Measurements from ENCODE around the gene FRMD4A. TPM values are rescaled to one million over a fixed set of nuclear protein-coding genes. Genes with fewer than 3 reads are reported as not detected.

FRMD4A gene
- polyA plus RNA-seq, 1 donor (not counting 4 experiments of a cell fraction or from before 2014, with no cell fraction given), result 12.9 TPM

GRCh38 chr10:13629116-13629515 lies 701.6 kb downstream of the FRMD4A start:
- FAIRE-seq, result no peak
- H3K27ac ChIP-seq (ENCODE audit: control insufficient read depth, insufficient read depth, low read length), result no peak overlapping the region
- DNase-seq (ENCODE audit: low read depth, low spot score), result no peak
- no peaks in the 10 kb centered on the region for H3K4me1 ChIP-seq (ENCODE audit: control insufficient read depth, extremely low read depth, insufficient read depth, low read length)
- no peak overlapping the region for H3K9ac ChIP-seq (ENCODE audit: control insufficient read depth, extremely low read depth, insufficient read depth, low read length)
- no peaks in the 10 kb centered on the region for H3K9me3 ChIP-seq (ENCODE audit: control insufficient read depth, low read depth, low read length)
- no peaks in the 10 kb centered on the region for H3K79me2 ChIP-seq (ENCODE audit: control insufficient read depth, insufficient read depth, low read length)
- H3K9me1 ChIP-seq (ENCODE audit: control insufficient read depth, extremely low read depth, insufficient read depth, low read length), result no peaks in the 10 kb centered on the region
- no peak overlapping the region for H2AFZ ChIP-seq (ENCODE audit: control insufficient read depth, low read length)
- no peak overlapping the region for H3K4me3 ChIP-seq (ENCODE audit: control insufficient read depth in 2 of 3, extremely low read depth in 1 of 3, insufficient read depth in 2 of 3, low read depth in 1 of 3, low read length in 3 of 3)
- H4K20me1 ChIP-seq (ENCODE audit: control insufficient read depth, extremely low read depth, insufficient read depth, low read length), result no peaks in the 10 kb centered on the region
- TF ChIP-seq, protein P1, sequence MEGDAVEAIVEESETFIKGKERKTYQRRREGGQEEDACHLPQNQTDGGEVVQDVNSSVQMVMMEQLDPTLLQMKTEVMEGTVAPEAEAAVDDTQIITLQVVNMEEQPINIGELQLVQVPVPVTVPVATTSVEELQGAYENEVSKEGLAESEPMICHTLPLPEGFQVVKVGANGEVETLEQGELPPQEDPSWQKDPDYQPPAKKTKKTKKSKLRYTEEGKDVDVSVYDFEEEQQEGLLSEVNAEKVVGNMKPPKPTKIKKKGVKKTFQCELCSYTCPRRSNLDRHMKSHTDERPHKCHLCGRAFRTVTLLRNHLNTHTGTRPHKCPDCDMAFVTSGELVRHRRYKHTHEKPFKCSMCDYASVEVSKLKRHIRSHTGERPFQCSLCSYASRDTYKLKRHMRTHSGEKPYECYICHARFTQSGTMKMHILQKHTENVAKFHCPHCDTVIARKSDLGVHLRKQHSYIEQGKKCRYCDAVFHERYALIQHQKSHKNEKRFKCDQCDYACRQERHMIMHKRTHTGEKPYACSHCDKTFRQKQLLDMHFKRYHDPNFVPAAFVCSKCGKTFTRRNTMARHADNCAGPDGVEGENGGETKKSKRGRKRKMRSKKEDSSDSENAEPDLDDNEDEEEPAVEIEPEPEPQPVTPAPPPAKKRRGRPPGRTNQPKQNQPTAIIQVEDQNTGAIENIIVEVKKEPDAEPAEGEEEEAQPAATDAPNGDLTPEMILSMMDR (optimal IDR thresholded peaks at IDR 0.05 in 1 of 3, IDR thresholded peaks at IDR 0.05 in 1 of 3, conservative IDR thresholded peaks at IDR 0.05 in 1 of 3; ENCODE audit: extremely low read depth in 1 of 3, insufficient read depth in 2 of 3, low read length in 3 of 3), result no peak
- no peak for TF ChIP-seq EZH2 (IDR thresholded peaks at IDR 0.05; ENCODE audit: low read length)
- H3K27me3 ChIP-seq (ENCODE audit: control insufficient read depth, extremely low read depth, insufficient read depth, low read length), result no peaks in the 10 kb centered on the region
- peaks cover 4 to 11% of the 10 kb centered on the region in 2 experiments for H3K36me3 ChIP-seq (ENCODE audit: control insufficient read depth in 2 of 2, extremely low read depth in 1 of 2, insufficient read depth in 2 of 2, low read length in 2 of 2)
- dilution Hi-C loops (cut with MboI; ENCODE audit: extremely low pct_ligation_motif_present, low sequenced_read_pairs), result no loop called here
- H3K4me2 ChIP-seq (ENCODE audit: control insufficient read depth, extremely low read depth, insufficient read depth, low read depth, low read length), result no peak overlapping the region

DNA sequence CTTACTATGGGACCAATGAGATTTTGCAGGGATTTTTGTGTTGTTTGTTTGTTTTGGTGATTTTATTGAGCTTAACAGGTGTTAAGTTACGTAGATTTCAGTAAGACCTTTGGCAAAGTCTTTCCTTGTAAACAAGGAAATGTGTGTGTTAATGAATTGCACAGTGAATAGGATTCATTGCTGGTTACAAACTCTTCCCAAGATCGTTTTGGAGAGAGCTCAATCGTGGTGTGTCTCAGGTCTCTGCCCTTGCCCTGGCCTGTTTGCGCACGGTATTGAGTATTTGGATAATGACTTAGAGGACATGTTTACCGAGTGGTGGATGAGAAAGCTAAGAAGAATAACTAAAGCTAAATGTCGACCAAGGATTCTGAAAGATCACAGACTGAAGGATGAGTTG lies 702.1 kb downstream of the FRMD4A start:
- Histone ChIP-seq H3K4me1 (ENCODE audit: control insufficient read depth, extremely low read depth, insufficient read depth, low read length) (no peaks in the 10 kb centered on the region), H4K20me1 (ENCODE audit: control insufficient read depth, extremely low read depth, insufficient read depth, low read length) (no peaks in the 10 kb centered on the region), H3K9me3 (ENCODE audit: control insufficient read depth, low read depth, low read length) (no peaks in the 10 kb centered on the region), H3K9me1 (ENCODE audit: control insufficient read depth, extremely low read depth, insufficient read depth, low read length) (no peaks in the 10 kb centered on the region), H3K27me3 (ENCODE audit: control insufficient read depth, extremely low read depth, insufficient read depth, low read length) (no peaks in the 10 kb centered on the region), H3K36me3 (ENCODE audit: control insufficient read depth in 2 of 2, extremely low read depth in 1 of 2, insufficient read depth in 2 of 2, low read length in 2 of 2) (peaks cover 4 to 11% of the 10 kb centered on the region in 2 experiments), H3K79me2 (ENCODE audit: control insufficient read depth, insufficient read depth, low read length) (no peaks in the 10 kb centered on the region), H3K4me3 (ENCODE audit: control insufficient read depth in 2 of 3, extremely low read depth in 1 of 3, insufficient read depth in 2 of 3, low read depth in 1 of 3, low read length in 3 of 3) (no peak overlapping the region), H3K9ac (ENCODE audit: control insufficient read depth, extremely low read depth, insufficient read depth, low read length) (no peak overlapping the region), H2AFZ (ENCODE audit: control insufficient read depth, low read length) (no peak overlapping the region), H3K4me2 (ENCODE audit: control insufficient read depth, extremely low read depth, insufficient read depth, low read depth, low read length) (no peak overlapping the region), H3K27ac (ENCODE audit: control insufficient read depth, insufficient read depth, low read length) (no peak overlapping the region)
- no peak for TF ChIP-seq EZH2 (IDR thresholded peaks at IDR 0.05; ENCODE audit: low read length)
- TF ChIP-seq, protein P1 (optimal IDR thresholded peaks at IDR 0.05 in 1 of 3, IDR thresholded peaks at IDR 0.05 in 1 of 3, conservative IDR thresholded peaks at IDR 0.05 in 1 of 3; ENCODE audit: extremely low read depth in 1 of 3, insufficient read depth in 2 of 3, low read length in 3 of 3), result no peak
- no peak for FAIRE-seq
- DNase-seq (ENCODE audit: low read depth, low spot score), result no peak
- dilution Hi-C loops (cut with MboI; ENCODE audit: extremely low pct_ligation_motif_present, low sequenced_read_pairs), result no loop called here
